RPMI7951 (cell line): ENCODE data around the gene ZBTB22. TPM values are rescaled to one million over a fixed set of nuclear protein-coding genes. Genes with fewer than 3 reads are reported as not detected.
A peak's percentile ranks its signal among the peaks of the same experiment; 100 is the strongest.
"Not testable (repeated sequence)": the region's sequence is repeated elsewhere in the genome, so short reads cannot be mapped to it uniquely, and the experiment has no call there.

Experiments used
- DNase-seq: peaks from one replicate; pipeline ENCODE4 v3.0.0-alpha.2; 2012; ENCODE audit warnings: low read depth
- total RNA-seq: library from RNA; depleted of rRNA; stranded (reverse); fragments of >200 nt; shearing (Covaris generic); gene quantifications from 2 replicates; pipeline ENCODE4 v1.2.3, GENCODE V29; 2014

ZBTB22 gene
- total RNA-seq, 1 experiment from 2014 or later, result 10.7 TPM

DNA sequence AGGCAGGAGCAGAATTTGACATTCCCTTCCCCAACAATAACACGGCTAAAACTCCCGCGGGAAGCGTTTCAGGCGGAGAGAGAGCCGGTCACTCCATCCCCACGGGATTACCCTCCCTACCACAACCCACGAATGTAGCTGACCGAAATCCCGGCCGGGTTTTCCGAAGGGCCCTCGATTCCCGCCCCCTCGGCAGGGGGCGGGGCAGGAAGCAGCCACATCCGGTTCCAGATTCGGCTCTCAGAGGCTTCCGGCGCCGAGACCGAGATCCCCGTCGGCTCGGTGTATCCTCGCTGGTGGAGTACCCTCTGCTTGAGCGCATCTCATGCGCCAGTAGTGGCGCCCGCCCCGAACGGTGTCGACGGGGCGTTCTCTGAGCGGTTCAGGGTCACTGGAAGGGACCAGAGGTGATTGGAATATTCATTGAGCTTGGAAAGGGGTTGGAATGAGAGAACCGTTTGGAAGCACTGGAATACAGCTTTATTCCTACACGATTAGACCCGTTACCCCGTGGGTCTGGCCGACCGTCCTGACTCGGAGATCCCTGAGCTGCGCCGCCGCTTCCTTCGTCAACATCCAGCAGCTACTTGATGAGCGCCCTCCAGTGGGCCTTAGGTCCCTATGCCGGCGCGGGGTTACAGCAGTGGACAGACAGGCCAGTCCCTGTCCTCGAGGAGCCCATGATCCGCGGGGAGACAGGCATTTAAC, 18.2 kb downstream of the ZBTB22 start:
- peak; percentile 94 for DNase-seq

DNA sequence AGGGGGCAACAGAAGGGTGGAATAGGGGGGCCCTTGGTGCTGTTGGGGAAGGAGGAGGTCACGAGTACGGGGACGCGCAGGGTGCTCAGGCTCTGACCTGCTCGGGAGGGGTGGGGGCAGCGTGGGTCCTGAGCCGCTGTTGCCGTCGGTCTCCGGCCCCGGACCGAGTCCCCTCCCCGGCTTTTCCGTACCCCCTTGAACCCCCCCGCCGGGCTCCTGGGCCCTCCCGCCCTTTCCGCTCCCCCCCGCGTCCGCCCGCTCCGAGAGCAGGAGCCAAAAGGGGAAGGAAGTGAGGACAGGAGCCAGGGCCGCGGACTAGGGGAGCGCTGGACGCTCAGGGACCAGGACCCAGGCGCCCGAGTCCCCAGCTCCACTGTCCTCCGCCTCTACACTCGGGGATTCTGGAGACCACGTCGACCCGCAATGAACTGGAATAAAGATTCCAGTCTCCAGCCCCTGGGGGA, 18.7 kb downstream of the ZBTB22 start, which contains the start of gene RGL2:
Gene RGL2, minus strand, starts transcription at position 170 of the 464 bp plus-strand sequence. CDS start 332 bp downstream, outside the sequence.
- peak; percentile 65 for DNase-seq

- peak; percentile 91 for DNase-seq
These were observed 19.4 kb downstream of the ZBTB22 start for GRCh38 chr6:33297956-33298772.

- DNase-seq, result no peak
These were observed 20.1 kb downstream of the ZBTB22 start for GRCh38 chr6:33297406-33297955.

DNA sequence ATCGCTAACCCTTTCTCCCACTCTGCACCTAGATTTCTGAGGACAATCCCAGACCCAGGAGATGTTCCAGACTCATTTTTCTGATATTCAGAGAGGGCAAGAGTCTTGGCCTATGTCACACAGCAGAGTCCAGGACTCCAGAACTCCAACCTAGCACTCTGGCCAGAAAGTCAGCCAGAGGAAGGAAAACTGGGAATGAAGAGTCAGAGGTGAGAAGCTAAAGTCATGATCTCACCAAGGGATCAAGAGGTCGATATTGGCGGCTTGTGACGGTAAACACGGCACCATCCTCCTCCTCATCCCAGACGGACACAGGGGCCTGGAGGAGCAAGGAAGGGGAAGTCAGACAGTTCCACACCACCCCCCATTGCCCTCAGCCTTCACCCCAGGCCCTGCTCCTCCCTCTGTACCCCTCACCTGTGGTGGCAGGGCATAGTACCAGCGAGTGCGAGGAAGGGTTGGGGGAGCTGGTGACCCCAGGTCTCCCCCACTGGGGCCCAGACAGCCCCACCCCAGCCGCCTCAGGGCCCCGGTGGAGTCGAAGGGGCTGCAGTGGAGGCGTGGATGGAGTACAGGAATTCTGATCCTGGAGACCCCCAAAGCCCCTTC, 20.6 kb downstream of the ZBTB22 start:
- DNase-seq, result no peak

DNA sequence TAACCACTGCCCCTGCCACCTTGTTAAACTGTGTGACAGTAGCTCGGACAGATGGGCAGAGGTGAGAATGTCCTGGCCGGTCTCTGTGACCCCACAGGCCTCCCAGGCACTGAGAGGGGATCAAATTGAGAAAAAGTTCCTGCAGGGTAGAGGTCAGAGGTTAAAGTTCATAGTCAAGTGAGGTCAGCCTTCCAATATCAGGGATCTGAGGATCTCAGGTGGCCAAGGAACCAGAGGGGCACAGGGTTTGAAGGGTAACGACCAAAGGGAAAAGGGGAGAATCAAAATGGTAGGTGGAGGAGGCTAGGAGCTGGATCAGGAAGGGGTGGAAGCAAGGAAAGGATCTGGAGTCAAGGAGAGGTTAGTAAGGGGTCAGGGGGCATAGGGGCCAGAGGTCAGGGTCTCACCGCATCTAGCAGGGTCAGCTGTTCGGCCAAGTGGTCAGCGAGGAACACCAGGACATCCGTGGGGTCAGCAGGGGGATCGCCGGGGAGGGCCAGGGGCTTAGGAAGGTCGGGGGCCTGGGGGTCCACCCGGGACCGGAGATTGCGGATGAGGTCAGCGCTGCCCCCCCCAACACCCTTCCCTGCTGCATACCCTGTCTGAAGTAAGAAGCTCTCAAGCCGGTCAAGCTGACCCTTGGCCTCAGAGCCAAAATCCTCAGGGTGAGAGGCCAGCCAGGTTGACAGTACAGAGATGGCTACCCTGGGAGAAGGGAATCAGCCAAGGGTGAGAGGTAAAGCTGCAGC, 21.7 kb downstream of the ZBTB22 start:
- no peak for DNase-seq

DNA sequence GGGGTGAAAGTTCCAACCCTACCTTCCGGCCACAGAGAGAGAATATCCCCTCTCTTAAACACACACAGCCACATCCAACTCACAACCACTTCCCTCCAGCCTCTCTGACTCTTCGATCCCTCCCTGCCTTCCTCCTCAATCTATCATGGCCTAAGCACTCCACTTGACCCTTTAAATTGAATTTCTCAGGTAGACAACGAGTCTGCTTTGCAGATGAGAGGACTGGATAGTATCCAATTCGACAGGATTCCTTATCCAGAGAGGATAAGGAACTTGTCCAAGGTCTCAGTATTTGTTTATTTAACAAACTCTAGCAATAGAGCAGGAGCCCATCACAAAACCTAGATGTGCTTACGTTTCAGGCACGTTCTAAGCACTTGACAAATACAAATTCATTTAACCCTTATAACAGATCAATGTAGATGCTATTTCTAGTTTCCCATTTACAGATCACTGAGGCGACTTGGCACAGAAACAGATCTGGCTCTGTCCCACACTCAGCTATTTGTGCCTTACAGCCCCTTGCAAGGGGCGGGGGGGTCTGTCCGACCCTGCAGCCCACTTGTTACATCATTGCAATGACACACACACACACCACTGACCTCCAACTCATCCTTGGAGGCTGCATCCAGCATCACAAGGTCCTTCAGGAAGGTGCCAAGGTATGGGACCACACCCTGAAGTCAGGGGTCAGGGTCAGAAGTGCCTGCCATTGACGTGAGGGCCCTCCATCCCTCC, 23.3 kb downstream of the ZBTB22 start:
- DNase-seq, result no peak

- DNase-seq, result no peak
These were observed 24.4 kb downstream of the ZBTB22 start for GRCh38 chr6:33292996-33293682.

DNA sequence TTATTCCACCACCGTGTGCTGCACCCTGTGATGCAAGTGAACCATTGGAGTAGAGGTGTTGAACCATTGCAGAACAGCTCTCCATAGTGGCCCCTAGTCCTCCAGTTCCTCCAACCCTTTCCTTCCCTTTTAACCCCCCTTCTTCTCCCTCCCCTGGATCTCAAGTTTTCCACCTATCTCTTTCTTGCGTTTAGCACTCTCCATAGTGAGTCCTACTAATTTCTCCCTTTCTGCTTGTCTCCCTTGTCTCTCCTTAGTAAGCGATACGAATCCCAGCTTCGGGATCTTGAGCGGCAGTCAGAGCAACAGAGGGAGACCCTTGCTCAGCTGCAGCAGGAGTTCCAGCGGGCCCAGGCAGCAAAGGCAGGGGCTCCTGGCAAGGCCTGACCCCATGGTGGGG, 27.1 kb downstream of the ZBTB22 start:
- DNase-seq, result no peak

DNA sequence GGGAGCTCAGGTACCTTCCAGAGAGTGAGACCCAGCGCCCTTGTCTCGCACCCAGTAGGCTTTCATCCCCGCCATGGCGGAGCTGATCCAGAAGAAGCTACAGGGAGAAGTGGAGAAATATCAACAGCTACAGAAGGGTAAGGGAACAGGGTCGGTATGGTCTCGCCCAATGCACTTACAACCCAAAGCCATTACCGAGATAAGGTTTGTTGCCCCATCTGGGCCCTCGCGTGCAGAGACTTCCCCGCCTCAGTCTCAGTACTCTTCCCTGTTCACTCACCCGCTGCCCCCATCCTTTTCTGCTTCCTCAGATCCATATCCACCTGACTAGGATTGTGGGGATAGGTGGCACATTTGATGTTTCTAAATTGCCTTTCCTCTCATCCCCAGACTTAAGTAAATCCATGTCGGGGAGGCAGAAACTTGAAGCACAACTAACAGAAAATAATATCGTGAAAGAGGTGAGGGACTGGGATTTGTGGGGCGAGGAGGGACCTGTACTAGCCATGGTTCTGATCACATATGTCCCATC, 27.7 kb downstream of the ZBTB22 start:
- no peak for DNase-seq

DNA sequence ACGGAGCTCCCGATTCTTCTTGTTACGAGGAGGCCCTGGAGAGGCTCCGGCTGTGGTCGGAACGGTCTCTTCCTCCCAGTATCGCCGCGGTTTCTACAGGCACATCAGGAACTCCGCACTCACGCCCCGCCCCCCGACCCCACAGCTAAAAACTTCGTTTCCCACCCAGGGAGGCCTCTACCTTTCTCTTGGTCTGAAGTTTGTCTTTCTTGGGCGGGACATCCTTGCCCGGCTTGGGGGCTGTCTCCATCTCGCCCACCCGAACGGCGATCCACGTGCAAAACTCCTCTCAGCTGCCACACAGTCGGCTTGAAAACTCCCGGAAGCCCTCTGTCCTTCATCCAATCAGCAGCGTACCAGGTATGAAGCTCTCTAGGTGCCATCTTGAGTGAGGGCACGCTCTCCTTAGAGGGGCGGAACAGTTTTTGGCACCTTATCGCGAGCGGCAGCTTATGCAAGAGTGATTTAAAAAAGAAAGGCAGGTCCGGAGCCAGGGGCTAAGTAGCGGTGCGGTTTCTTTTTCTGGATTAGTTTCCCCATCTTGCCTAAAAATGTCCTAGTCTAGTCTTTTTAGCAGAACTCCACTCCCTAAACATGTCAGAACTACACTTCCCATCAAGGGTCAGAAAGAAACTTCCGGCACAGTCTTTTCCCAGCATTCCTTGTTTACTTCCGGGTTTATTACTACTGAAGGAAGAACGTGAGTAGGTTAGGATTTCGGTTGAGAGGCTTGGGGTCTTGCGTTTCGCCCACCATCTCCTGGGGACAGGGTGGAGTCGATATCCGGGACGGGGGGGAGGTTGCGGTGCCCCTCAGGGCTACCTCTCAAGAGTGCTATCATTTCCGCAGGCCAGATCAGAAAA, 28.4 kb downstream of the ZBTB22 start, which contains the start of the genes PFDN6 and WDR46:
Gene PFDN6, plus strand, starts transcription at position 681 of the 863 bp plus-strand sequence. CDS start 256 bp downstream, outside the sequence.
Gene WDR46, minus strand, starts transcription at position 319 of the 863 bp plus-strand sequence. Its CDS starts 69 bp downstream, at position 250.
- DNase-seq, result peak; percentile 90

- DNase-seq, result no peak
These were observed 29.2 kb downstream of the ZBTB22 start for GRCh38 chr6:33288141-33288920.

DNA sequence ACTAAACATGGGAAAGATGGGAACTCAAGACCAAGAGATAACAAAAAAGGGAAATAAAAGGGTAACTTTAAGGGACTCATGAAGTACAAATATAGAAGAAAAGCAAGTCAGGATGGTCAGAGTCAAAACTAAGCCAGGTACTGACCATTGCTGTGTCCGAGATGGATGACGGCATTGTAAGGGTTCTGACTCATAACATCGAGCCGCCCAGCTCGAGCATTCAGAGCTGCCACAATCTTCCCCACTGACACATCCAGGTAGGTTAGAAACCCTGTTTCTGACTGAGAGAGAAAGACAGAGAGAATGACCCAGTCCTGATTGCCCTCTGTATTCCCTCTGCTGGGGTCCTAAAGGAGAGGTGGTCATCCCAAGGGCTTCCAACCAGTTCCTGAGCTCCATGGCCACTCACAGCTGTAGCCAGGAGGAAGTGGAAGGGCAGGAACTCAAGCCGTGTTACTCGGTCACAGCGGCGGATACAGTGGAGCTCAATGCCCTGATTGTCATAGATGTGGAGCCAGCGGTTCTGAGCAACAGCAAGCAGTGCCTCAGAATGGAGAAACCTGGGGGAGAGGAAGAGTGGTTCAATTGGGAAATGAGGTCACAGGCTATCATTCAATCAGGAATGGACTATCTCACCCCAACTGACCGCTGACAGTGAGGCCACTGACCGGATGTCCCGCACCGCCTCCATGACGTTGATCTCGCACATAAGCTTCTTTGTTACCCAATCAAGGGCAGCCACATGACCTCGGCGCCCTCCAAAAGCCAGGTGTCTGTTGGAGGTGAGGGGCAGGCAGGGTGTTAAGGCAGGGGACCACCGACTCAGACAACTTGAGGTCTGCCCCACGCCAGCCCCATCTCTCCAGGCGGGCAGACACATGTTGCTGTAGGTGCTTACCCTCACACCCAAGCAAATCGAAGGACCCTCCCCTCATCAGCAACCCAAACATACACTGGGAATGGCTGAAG, 30.3 kb downstream of the ZBTB22 start:
- DNase-seq, result no peak

GRCh38 chr6:33285214-33285613, 32.3 kb downstream of the ZBTB22 start:
- not testable (repeated sequence) for DNase-seq

- no peak for DNase-seq
These were observed 37.0 kb downstream of the ZBTB22 start for GRCh38 chr6:33280539-33280938.

GRCh38 chr6:33279971-33280511, 37.5 kb downstream of the ZBTB22 start:
- DNase-seq, result peak; percentile 46
